A673 (cell line): ENCODE data around the gene TXNDC2.

ENCODE experiments used
- EZH2 ChIP-seq: fragments of 200-600 bp; sonication (generic); IDR thresholded peaks from 2 replicates; pipeline ENCODE4 v1.6.1; 2017; ENCODE audit warnings: borderline replicate concordance, low read depth, mild to moderate bottlenecking, mixed read lengths, antibody characterized with exemption, low read length; ENCODE audit not compliant: poor library complexity, severe bottlenecking
- TF ChIP-seq, protein P1 (sequence below): fragments of 300-800, 200-600 bp; sonication (generic); conservative IDR thresholded peaks from 2 replicates; pipeline ENCODE4 v1.5.1; 2017; ENCODE audit warnings: low read depth, mild to moderate bottlenecking, antibody characterized with exemption, low read length, moderate library complexity, mixed read lengths

DNA sequence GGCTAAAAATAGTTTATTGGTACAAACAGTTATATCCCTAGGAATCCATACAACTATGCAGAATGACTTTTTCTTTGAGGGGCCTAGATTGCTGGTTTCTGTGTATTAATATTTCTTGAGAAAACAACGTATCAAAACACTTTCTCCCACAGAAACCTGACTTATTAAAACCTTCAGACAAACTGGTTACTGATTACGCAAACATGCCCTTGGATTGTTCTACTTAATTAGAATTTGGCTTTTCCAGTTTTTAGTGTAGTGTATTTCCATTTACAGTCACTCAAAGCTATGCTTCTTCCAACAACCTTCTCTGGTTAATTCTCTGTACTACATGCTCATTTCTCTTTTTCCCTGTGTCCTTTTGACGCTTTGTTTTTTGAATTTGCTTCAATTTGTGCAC, 48.1 kb downstream of the TXNDC2 start:
- TF ChIP-seq, protein P1, sequence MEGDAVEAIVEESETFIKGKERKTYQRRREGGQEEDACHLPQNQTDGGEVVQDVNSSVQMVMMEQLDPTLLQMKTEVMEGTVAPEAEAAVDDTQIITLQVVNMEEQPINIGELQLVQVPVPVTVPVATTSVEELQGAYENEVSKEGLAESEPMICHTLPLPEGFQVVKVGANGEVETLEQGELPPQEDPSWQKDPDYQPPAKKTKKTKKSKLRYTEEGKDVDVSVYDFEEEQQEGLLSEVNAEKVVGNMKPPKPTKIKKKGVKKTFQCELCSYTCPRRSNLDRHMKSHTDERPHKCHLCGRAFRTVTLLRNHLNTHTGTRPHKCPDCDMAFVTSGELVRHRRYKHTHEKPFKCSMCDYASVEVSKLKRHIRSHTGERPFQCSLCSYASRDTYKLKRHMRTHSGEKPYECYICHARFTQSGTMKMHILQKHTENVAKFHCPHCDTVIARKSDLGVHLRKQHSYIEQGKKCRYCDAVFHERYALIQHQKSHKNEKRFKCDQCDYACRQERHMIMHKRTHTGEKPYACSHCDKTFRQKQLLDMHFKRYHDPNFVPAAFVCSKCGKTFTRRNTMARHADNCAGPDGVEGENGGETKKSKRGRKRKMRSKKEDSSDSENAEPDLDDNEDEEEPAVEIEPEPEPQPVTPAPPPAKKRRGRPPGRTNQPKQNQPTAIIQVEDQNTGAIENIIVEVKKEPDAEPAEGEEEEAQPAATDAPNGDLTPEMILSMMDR: no peak
- no peak for TF ChIP-seq EZH2
